NB4 (cell line): Measurements from ENCODE around the gene CNIH1.
"Not testable (repeated sequence)": the region's sequence is repeated elsewhere in the genome, so short reads cannot be mapped to it uniquely, and the experiment has no call there.

Experiments
- CTCF ChIP-seq: IDR thresholded peaks from one replicate; pipeline ENCODE4 v1.5.1; 2012; ENCODE audit warnings: low read depth, low read length
- MYC ChIP-seq: IDR thresholded peaks from 2 replicates; pipeline ENCODE4 v1.6.1; 2011; ENCODE audit warnings: low read depth, low read length
- POLR2A ChIP-seq: IDR thresholded peaks from 2 replicates; pipeline ENCODE4 v1.6.1; 2011; ENCODE audit warnings: mild to moderate bottlenecking; ENCODE audit not compliant: insufficient read length; ENCODE audit errors: extremely low read depth

GRCh38 chr14:54392986-54393884 is 47.9 kb downstream of the CNIH1 start:
- TF ChIP-seq CTCF, POLR2A, MYC: not testable (repeated sequence)
